GM12874 (cell line): ENCODE results near the gene DNAI2.
A peak's percentile ranks its signal among the peaks of the same experiment; 100 is the strongest.

Experiments used
- TF ChIP-seq, protein P1 (sequence below): IDR thresholded peaks from 2 replicates; pipeline ENCODE4 v1.5.1; 2011; ENCODE audit warnings: low read depth, mild to moderate bottlenecking, control low read depth, low read length, moderate library complexity; ENCODE audit not compliant: insufficient read depth

DNAI2 gene

DNA sequence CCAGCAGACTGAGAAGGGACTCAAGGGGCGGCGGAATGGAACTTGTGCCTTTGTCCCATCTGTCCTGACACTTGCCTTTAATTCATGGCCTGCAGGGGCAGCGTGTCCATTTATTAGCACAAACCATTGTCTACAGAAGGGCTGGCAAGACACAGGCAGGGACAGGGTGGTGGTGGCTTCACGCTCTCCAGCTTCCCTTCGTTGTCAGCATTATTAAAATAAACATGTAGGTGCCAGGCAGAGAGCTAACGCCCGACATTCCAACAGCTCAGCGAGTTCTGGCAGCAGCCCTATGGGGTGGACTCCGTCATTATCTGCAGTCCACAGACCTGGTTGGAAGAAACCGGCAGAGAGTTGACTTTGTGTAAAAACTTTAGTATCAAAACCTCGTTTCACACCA lies 16.3 kb downstream of the DNAI2 start:
- TF ChIP-seq, protein P1, sequence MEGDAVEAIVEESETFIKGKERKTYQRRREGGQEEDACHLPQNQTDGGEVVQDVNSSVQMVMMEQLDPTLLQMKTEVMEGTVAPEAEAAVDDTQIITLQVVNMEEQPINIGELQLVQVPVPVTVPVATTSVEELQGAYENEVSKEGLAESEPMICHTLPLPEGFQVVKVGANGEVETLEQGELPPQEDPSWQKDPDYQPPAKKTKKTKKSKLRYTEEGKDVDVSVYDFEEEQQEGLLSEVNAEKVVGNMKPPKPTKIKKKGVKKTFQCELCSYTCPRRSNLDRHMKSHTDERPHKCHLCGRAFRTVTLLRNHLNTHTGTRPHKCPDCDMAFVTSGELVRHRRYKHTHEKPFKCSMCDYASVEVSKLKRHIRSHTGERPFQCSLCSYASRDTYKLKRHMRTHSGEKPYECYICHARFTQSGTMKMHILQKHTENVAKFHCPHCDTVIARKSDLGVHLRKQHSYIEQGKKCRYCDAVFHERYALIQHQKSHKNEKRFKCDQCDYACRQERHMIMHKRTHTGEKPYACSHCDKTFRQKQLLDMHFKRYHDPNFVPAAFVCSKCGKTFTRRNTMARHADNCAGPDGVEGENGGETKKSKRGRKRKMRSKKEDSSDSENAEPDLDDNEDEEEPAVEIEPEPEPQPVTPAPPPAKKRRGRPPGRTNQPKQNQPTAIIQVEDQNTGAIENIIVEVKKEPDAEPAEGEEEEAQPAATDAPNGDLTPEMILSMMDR, result no peak

DNA sequence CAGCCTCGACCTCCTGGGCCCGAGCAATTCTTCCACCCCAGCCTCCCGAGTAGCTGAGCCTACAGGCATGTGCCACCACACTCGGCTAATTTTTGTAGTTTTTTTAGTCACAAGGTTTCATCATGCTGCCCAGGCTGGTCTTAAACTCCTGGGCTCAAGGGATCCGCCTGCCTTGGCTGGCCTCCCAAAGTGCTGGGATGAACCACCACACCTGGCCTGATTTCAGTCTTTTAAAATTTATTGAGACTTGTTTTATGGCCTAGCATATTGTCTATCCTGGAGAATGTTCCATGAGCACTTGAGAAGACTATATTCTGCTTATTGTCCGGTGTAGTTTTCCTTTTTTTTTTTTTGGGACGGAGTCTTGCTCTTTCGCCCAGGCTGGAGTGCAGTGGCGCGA lies 18.5 kb downstream of the DNAI2 start:
- TF ChIP-seq, protein P1, result no peak

DNA sequence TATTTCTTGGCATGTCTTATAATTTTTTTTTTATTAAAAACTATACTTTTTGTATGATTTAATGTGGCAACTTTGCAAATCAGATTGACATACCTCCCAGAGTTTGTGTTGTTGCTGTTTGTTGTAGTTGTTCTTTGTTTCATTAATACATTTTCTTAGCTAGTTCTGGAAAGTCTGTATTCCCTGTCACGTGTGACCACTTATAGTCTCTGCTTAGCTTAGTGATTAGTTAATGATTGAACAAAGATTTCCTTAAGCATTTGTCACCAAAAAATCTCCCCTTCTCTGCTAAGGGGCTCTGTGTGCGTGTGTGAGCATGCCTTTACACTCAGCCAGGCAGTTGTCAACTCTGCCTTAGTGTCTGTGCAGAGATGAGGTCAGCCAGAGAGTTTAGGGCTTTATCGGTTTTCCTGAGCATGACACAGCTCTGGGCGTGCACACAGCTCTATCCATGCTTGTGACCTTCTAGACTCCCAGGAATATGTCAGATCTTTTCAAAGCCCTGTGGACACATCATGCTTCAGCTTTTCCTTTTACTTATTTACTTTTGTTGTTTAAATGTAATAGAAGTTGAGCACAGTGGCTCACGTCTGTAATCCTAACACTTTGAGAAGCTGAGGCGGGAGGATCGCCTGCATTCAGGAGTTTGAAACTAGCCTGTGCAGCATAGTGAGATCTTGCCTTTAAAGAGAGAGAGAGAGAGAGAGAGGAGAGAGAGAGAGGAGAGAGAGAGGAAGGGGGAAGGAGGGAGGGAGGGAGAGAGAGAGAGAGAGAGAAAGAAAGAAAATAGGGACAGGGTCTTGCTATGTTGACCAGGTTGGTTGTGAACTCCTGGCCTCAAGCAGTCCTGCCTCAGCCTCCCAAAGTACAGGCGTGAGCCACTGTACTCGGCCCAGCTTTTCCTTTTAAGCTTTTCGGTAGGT lies 21.9 kb downstream of the DNAI2 start:
- TF ChIP-seq, protein P1, result no peak

DNA sequence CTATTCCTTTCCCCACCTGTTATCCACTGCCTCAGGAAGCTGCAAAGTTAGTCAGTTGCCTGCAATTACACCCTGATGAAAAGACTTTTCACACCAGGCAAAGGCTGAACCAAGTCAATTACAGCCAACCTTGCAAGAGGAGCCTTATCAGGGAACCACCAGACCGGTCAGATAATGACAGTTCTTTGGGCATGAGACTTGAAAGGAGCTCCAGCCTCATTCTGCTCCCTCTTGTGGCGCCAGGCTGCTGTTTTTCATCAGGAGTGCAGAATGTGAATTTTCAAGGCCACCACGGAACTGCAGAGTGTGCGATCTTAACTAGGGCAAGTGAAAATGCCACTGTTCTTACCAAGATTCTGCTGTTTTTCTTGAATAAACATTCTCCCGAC lies 22.5 kb downstream of the DNAI2 start:
- TF ChIP-seq, protein P1, result peak; percentile 48

DNA sequence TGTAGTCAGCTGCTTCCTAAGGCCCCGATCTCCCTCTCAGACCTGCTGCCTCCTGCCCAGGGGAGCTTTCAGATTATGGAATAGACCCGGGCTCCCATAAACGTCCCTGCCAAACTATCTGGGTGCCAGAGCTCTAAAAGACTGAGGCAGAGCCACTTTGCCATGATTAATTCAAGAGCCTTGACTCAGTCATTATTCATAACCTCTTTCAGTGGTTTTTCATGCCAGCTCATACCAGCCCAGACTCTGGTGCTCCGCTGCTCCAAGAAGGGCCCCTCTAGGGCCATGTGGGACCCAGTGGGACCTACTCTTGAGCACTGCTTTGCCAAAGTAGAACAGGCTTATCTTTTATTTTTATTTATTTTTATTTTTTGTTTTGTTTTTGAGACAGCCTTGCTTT lies 23.9 kb downstream of the DNAI2 start:
- TF ChIP-seq, protein P1, result no peak

DNA sequence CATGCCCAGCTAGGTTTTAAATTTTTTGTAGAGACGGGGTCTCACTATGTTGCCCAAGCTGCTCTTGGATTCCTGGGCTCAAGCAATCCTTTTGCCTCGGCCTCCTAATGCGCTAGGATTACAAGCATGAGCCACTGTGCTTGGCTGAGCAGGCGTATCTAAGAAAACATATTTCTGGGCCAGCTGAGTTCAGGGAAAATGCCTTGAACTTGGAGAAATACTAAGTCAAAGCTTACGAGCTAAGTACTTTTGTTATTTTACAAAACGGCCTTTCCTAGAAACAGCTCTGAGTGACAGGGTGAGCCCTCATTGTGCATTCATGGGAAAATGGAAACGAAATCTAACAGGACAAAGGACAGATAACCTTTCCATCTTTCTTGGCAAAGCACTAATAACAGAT lies 24.7 kb downstream of the DNAI2 start:
- TF ChIP-seq, protein P1, result no peak

DNA sequence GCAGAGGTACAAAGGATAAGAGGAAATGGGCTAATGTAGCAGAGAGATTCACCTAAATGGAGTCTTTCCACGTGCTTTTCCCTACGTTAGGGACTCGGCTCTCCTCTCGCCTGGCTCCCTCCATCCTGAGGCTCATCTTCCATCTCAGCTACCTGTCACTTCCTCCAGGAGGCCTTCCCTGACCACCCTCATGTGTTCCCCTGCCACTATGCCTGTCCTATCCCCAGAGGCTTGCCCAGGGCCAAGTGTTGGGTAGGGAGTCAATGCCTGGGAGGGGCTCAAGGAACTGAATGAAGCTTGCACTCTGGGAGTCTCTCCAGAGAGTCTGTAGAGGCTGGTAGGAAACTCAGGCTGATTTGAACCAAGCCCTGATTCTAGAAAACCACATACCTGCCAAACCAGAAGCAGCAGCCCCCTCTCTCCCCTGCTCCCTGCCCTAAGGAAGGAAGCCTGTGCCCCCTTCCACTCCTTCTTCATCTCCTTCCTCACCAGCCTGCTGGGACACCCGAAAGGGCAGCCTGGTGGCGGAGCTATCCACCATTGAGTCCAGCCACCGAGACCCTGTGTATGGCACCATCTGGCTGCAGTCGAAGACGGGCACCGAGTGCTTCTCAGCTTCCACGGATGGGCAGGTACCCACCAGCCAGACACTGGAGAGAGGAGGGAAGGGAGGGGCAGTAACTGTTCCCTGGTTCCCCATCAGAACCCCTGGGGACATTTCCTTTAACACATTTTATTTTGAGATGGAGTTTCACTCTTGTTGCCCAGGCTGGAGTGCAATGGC lies 25.4 kb downstream of the DNAI2 start:
- TF ChIP-seq, protein P1, result no peak
